Activated naive CD8-positive, alpha-beta T cell treated with anti-CD3 and anti-CD28 coated beads, Interleukin-2, amount 10 ng/mL, durations not matched to agents 7 days and 5 days (primary cell): ENCODE measurements around the gene TUBGCP2. TPM values are rescaled to one million over a fixed set of nuclear protein-coding genes. Genes with fewer than 3 reads are reported as not detected.
"Not testable (repeated sequence)": the region's sequence is repeated elsewhere in the genome, so short reads cannot be mapped to it uniquely, and the experiment has no call there.

Experiments
- ATAC-seq: fragments of 150-1000 bp; cut with Tn5 transposase; one replicate; pipeline ENCODE4 v1.10.0; 2021; ENCODE audit warnings: low read depth, moderate library complexity
- POLR2A ChIA-PET: fragments of 350-600 bp; sonication (Branson Sonifier 250); formaldehyde crosslinking; loops from one replicate; lab custom pipeline; 2021; ENCODE audit warnings: antibody characterized with exemption; lab: Charles Lee
- DNase-seq: peaks from one replicate; pipeline ENCODE4 v3.0.0; 2021
- H3K27ac Mint-ChIP-seq: one replicate; pipeline ENCODE4 v1.8.0; 2022; ENCODE audit warnings: mild to moderate bottlenecking, mixed read lengths
- H3K27me3 Mint-ChIP-seq: one replicate; pipeline ENCODE4 v1.8.0; 2022; ENCODE audit warnings: mild to moderate bottlenecking, moderate library complexity, mixed read lengths
- H3K36me3 Mint-ChIP-seq: one replicate; pipeline ENCODE4 v1.8.0; 2021; ENCODE audit warnings: mild to moderate bottlenecking, mixed read lengths
- H3K4me1 Mint-ChIP-seq: one replicate; pipeline ENCODE4 v1.8.0; 2021; ENCODE audit warnings: mixed read lengths
- H3K4me3 Mint-ChIP-seq: one replicate; pipeline ENCODE4 v1.8.0; 2022; ENCODE audit warnings: mild to moderate bottlenecking, moderate library complexity, mixed read lengths
- H3K9me3 Mint-ChIP-seq: one replicate; pipeline ENCODE4 v1.8.0; 2021; ENCODE audit warnings: mixed read lengths
- total RNA-seq, 2 experiments: library from RNA; stranded (reverse); gene quantifications; one replicate each; pipeline ENCODE4 v1.2.3, GENCODE V29; 2021

Gene TUBGCP2
- total RNA-seq, 2 experiments from 2014 or later, result 56.4 to 69.3 TPM

DNA sequence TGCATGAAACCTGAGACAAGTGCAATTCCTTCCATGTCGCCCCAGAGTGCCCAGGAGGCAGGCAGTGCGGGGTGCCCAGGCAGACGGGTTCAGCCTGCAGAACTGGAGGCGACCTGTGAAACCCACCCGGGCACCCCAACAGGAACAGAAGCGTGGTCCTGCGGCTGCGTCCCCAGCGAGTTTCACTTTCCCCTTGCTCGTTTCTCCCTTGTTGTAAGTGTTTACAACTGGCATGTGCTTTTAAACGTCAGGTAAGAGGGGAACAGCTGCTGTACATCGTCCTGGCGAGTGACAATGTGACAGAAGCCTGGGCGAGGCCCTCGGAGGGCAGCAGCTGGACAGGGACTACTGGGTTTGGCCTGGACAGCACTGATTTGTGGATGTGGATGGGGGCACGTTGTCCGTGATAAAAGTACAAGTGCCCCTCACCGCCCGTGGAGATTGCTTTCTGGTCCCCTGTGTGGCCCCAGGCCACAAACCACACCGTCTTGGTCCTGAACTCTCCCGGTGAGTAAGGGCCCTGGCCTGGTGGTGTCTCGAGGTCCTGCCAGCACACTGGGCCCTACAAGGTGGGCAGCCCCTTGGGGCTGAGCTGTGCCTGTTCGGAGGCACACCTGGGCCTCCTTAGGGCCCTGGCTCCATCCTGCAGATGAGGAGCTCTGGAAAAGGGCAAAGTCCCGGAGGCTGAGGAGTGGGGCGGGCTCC, 67.0 kb downstream of the TUBGCP2 start:
- Mint-ChIP-seq H3K9me3 (no peaks in the 10 kb centered on the region), H3K27ac (peak overlapping the region; percentile 45), H3K27me3 (peaks cover 38% of the 10 kb centered on the region), H3K4me1 (peaks cover 16% of the 10 kb centered on the region), H3K4me3 (peak overlapping the region; percentile 84), H3K36me3 (no peaks in the 10 kb centered on the region)
- ATAC-seq, result peak; percentile 63
- peak; percentile 54 for DNase-seq
- POLR2A ChIA-PET, result interaction anchor here (1.3 to 1.4 kb wide), 2 partner anchors 8 to 33 kb away, joined by 3 to 5 read pairs; no protein-coding TSS in a partner anchor

DNA sequence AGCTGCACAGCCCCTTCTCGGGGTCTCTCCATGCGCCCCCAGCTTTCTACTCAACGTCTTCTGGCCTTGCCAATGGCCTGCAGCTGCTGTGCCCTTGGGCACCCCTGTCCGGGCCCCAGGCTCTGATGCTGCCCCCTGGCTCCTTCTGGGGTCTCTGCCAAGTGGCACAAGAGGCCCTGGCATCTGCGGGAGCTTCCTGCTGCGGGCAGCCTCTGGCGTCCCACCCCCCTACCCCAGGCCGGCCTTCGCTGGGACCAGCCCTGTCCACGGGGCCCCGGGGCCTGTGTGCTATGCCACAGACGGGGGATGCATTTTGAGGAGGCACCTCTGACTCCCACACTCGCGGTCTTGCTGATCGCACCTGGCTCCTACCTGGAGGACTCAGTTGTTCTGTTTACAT, 68.7 kb downstream of the TUBGCP2 start:
- H3K27ac Mint-ChIP-seq, result no peak overlapping the region
- H3K36me3 Mint-ChIP-seq, result no peaks in the 10 kb centered on the region
- no peaks in the 10 kb centered on the region for H3K9me3 Mint-ChIP-seq
- peaks cover 17% of the 10 kb centered on the region for H3K4me1 Mint-ChIP-seq
- H3K27me3 Mint-ChIP-seq, result peaks cover 43% of the 10 kb centered on the region
- H3K4me3 Mint-ChIP-seq, result no peak overlapping the region
- POLR2A ChIA-PET, result no interaction called here
- ATAC-seq (no peak), DNase-seq (no peak)

DNA sequence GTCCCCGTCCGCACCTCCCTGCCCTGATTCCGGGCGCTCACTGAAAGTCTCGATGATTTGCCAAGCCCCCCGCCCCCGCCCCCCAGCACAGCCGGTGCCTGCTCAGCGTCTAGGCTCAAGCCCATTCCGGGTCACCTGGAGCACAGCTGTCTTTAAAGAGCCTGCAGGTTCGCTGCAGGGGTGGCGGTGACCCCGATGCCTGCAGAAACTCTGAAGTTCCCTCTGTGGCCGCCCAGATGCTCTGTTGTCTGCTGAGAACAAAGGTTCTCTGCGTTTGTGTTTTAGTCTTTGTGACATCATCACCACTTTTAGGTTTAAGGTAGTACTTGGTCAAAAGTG, 70.2 kb downstream of the TUBGCP2 start:
- POLR2A ChIA-PET, result no interaction called here
- Mint-ChIP-seq H3K4me3 (no peak overlapping the region), H3K27ac (no peak overlapping the region), H3K27me3 (peaks cover 56% of the 10 kb centered on the region), H3K36me3 (no peaks in the 10 kb centered on the region), H3K4me1 (peaks cover 19% of the 10 kb centered on the region), H3K9me3 (no peaks in the 10 kb centered on the region)
- no peak for ATAC-seq
- DNase-seq, result no peak

DNA sequence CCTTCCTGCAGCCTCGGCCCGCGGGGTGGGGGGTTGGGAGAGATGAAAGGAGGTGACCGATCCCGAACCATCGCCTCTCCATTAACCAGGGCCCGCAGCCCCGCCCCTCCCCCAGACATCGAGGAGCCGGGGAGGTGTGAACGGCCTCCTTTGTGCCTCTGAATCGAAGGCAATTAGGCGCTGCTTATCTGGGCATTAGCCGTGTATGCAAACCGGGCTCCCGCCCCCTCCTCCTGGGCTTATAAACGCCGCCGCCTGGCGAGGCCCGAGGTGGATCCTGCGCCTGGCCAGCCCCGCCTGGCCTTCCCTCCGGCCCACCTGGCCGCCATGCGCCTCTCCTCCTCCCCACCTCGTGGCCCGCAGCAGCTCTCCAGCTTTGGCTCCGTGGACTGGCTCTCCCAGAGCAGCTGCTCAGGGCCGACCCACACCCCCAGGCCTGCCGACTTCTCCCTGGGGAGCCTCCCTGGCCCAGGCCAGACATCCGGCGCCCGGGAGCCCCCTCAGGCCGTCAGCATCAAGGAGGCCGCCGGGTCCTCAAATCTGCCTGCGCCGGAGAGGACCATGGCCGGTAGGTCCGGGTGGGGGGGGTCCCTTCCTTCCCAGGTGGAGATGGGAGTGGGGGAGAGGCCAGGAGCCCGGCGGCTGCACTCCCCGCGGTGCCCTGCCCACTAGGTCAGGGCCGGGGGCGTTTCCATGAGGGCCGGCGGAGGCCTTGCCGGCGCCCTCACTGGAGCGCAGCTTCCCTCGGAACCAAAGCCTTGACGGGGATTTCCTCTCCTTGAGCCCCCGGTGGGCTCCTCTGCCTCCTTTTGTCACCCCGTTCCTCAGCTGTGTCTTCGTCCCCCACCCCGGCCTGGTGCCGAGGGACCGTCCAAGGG, 70.8 kb downstream of the TUBGCP2 start, which contains the start of gene VENTX:
TSS of gene VENTX (plus strand) at position 268 of the 878 bp plus-strand sequence. CDS start at position 328, 60 bp downstream.
- Mint-ChIP-seq H3K36me3 (no peaks in the 10 kb centered on the region), H3K4me1 (peaks cover 19% of the 10 kb centered on the region), H3K27me3 (peaks cover 62% of the 10 kb centered on the region), H3K9me3 (no peaks in the 10 kb centered on the region), H3K27ac (no peak within 1 kb of the TSS), H3K4me3 (no peak within 1 kb of the TSS)
- no peak for ATAC-seq
- POLR2A ChIA-PET, result no interaction called here
- no peak for DNase-seq

DNA sequence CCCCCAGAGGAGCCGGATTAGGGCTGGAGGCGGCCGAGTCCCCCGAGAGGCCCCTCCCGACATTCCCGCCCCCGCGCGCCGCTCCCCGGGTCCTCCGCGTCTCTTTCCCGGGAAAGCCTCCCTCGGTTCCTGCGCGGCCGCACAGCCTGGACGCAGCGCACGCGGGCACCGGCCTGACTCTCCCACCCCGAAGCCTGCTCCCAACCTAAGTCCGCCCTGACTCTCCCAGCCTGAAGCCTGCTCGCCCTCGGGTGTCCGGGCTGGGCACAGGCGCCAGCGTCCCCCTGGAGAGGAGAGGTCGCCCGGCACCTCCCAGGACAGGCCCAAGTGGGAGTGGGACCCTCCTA, 71.5 kb downstream of the TUBGCP2 start:
- POLR2A ChIA-PET, result no interaction called here
- no peak for DNase-seq
- no peaks in the 10 kb centered on the region for H3K9me3 Mint-ChIP-seq
- H3K4me1 Mint-ChIP-seq, result peaks cover 16% of the 10 kb centered on the region
- H3K4me3 Mint-ChIP-seq, result no peak overlapping the region
- H3K27ac Mint-ChIP-seq, result no peak overlapping the region
- H3K36me3 Mint-ChIP-seq, result no peaks in the 10 kb centered on the region
- ATAC-seq, result no peak
- peaks cover 66% of the 10 kb centered on the region for H3K27me3 Mint-ChIP-seq

DNA sequence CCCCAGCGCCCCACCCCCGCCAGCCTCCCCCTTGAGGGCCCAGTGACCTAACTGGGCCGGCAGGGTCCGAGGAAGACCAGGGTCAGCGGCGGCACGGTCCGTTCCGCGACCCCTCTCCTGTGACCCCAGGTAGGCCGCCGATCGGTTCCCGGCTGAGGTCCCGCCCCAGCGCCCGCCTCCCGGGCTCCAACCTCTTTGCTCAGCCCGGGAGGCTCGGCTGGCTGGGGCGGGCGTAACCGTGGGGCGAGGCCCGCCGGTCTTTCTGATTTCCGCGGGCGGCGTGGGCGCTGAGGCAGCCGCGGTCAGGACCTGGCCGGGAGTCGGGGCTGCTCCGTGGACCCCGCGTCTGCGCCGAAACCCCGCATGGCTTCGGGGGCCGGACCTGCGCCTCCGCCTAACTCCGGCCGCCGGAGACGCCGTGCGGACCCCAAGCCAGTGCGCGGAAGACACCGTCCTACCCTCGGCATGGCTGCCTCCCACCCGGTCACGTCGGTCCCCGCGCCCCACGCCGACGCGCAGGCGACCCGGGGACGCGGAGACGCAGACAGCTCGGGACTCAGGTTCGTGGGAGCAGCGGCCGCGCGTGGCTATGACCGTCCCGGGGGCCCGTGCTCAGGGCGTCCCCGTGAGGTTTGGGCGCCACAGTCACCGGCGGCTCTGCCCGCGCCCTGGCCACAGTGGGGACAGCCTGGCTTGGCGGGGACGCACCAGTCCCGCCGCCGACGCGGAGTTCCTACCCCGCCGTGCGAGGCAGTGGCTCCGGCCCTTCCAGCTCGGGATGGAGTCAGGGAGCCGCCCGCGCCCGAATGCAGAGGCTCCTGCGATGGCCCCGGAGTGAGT, 72.1 kb downstream of the TUBGCP2 start:
- Mint-ChIP-seq H3K9me3 (no peaks in the 10 kb centered on the region), H3K36me3 (no peaks in the 10 kb centered on the region), H3K27ac (no peak overlapping the region), H3K4me3 (no peak overlapping the region), H3K27me3 (peaks cover 70% of the 10 kb centered on the region), H3K4me1 (peaks cover 13% of the 10 kb centered on the region)
- ATAC-seq, result no peak
- DNase-seq, result no peak
- POLR2A ChIA-PET, result no interaction called here

DNA sequence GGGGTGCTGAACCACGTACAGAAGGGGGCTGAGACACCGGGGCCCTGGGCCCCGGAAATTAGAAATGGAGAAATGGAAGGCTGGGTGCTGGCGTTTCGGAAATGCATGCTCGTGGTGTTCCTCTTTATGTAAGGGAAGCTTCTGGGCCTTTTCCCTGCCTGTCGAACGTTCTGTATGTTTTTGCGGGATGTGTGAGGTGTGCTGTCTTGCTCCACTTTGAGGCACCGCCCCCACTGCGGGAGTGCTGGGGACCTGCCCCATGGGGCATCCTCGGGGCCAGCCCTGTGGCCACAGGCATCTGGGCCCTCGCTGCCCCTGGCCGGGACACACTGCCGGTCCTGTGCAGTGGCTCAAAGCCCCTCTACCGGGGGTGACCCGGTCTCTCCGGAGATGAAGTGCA, 72.7 kb downstream of the TUBGCP2 start:
- Mint-ChIP-seq H3K36me3 (no peaks in the 10 kb centered on the region), H3K4me3 (peak overlapping the region; percentile 16), H3K27me3 (peaks cover 69% of the 10 kb centered on the region), H3K9me3 (no peaks in the 10 kb centered on the region), H3K27ac (no peak overlapping the region), H3K4me1 (peaks cover 6% of the 10 kb centered on the region)
- POLR2A ChIA-PET, result no interaction called here
- ATAC-seq (no peak), DNase-seq (no peak)

DNA sequence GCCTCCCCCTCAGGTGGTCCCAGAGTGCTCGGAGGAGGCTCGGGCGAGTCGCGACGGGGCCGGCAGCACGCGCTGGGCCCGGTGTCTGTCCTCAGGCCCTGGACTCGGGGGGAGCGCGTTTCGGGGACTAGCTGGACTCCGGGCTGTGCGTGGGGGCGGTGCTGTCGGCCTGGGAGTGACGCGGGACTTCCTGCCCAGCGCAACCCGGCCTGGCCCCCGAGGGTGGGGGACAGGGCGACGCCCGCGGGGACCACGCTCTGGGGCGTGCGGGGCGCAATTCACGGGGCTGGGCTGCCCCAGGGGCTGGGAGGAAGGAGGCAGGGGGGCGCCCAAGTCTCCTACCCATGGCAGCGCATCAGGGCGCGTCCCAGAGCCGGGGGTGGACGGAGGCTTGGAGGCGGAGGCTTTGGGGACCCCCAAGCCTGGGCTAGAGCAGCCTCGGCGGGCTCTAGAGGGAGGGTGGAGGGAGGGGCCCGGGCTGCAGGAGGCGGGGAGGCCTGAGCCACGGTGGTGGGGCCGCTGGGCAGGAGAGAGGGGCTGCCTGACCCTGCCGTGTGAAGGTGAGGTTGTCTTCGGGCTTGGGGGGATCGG, 73.3 kb downstream of the TUBGCP2 start:
- Mint-ChIP-seq H3K9me3 (no peaks in the 10 kb centered on the region), H3K36me3 (no peaks in the 10 kb centered on the region), H3K4me1 (peaks cover 3% of the 10 kb centered on the region), H3K27me3 (peaks cover 64% of the 10 kb centered on the region), H3K4me3 (peak overlapping the region; percentile 28), H3K27ac (no peak overlapping the region)
- peak; percentile 37 for ATAC-seq
- POLR2A ChIA-PET, result no interaction called here
- DNase-seq, result no peak

DNA sequence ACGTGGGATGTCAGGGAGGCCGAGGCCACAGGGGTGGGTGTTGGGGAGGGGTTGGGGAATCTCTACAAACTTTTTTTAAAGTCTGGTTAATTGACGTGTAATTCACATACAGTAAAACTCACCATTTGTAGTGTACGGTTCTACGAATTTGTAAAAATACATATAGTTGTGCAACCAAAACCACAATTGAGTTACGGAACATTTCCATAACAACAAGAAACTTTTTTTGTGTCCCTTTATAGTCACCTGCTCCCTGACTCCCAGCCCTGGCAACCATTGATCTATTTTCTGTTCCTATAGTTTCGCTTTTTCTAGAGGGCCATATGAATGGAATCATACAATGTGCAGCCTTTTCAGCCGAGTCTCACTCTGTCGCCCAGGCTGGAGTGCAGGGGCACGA, 73.9 kb downstream of the TUBGCP2 start:
- Mint-ChIP-seq H3K4me3 (peak overlapping the region; percentile 28), H3K27me3 (peaks cover 62% of the 10 kb centered on the region)
- H3K4me1 Mint-ChIP-seq, DNase-seq, H3K27ac Mint-ChIP-seq, POLR2A ChIA-PET, H3K36me3 Mint-ChIP-seq, ATAC-seq, H3K9me3 Mint-ChIP-seq: not testable (repeated sequence)

DNA sequence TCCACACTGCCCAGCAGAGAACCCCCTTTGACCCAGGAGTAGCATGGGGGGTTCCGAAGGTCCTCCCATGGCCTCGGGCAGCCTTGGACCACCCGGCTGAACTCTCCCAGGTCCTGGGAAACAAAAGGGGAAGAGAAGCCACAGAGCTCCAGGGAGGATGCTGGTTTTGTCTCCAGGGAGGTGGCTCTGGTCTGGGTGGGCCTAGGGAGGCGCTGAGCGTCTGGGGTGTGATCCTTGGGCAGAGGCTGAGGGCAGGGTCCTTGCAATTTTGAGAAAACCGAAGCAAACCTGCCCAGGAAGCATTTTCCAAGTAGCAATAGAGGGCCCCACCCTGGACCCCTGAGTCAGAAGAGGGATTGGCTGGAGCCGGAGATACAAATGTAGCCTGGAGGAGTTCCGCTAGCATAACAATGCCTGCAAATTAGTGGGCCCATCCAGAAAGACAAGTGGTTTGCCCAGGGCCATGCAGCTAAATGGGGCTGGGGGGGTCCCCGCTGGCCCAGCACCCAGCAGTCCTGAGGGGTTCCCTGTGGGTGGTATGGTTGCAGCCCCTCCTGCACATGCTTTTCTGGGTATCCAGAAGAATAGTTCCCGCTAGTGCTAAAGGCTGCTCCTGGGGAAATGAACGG, 76.6 kb downstream of the TUBGCP2 start:
- H3K27ac Mint-ChIP-seq, result no peak overlapping the region
- H3K4me1 Mint-ChIP-seq, result peaks cover 7% of the 10 kb centered on the region
- no peak for DNase-seq
- peaks cover 1% of the 10 kb centered on the region for H3K36me3 Mint-ChIP-seq
- POLR2A ChIA-PET, result no interaction called here
- ATAC-seq, result no peak
- H3K4me3 Mint-ChIP-seq, result no peak overlapping the region
- H3K27me3 Mint-ChIP-seq, result peaks cover 65% of the 10 kb centered on the region
- no peaks in the 10 kb centered on the region for H3K9me3 Mint-ChIP-seq

DNA sequence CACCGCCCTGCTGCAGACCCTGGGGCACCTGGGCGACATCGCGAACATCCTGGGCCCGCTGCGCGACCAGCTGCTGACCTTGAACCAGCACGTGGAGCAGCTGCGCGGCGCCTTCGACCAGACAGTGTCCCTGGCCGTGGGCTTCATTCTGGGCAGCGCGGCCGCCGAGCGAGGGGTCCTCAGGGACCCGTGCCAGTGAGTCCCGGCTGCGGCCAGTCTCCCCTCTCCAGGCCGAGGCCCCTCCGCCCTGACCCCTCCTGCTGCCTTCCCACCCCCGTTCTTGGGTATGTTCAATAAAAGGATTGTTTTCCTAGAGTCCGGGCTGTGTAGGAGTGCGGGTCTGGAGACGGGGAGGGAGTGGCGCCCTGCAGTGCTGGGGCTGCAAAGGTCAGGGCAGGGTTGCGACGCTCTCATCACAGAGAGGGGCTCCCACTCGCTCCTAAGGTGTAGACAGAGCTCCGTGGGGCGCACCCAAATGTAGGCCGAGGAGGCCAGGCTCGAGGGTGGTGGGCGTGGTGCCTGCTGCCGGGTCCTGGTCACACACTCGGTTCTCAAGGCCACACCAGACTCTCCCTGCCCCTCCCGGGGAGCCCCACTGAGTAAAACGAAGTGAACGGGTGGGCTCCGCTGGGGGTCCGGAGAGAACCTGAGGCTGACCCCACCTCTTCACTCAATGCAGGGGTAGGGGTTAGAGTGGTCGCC, 77.3 kb downstream of the TUBGCP2 start:
- Mint-ChIP-seq H3K27ac (no peak overlapping the region), H3K27me3 (peaks cover 70% of the 10 kb centered on the region), H3K4me3 (no peak overlapping the region), H3K4me1 (peaks cover 10% of the 10 kb centered on the region), H3K36me3 (peaks cover 1% of the 10 kb centered on the region), H3K9me3 (no peaks in the 10 kb centered on the region)
- ATAC-seq (no peak), DNase-seq (no peak)
- POLR2A ChIA-PET, result no interaction called here
